D341Med (cell line): ENCODE data around the gene CBFA2T3.
"Not testable (repeated sequence)": the region's sequence is repeated elsewhere in the genome, so short reads cannot be mapped to it uniquely, and the experiment has no call there.

ENCODE experiments used
- DNase-seq: peaks from one replicate; pipeline ENCODE4 v3.0.0; 2012; ENCODE audit warnings: low spot score

CBFA2T3 gene

DNA sequence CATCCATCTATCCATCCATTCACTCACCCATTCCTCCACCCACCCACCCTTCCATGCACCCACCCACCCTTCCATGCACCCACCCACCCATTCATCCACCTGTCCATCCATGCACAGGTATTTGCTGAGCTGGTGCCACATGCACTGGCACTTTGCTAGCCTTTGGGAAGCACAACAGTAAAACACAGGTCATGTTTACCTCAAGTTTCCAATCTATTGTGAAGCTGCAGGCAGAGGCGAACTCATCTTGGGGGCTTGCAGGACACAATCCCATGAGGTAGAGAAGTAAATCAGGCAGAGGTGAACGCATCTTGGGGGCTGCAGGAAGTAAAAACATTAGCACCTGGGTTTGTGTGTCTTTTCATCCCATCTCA is 35.6 kb upstream of the CBFA2T3 start:
- DNase-seq, result no peak

DNA sequence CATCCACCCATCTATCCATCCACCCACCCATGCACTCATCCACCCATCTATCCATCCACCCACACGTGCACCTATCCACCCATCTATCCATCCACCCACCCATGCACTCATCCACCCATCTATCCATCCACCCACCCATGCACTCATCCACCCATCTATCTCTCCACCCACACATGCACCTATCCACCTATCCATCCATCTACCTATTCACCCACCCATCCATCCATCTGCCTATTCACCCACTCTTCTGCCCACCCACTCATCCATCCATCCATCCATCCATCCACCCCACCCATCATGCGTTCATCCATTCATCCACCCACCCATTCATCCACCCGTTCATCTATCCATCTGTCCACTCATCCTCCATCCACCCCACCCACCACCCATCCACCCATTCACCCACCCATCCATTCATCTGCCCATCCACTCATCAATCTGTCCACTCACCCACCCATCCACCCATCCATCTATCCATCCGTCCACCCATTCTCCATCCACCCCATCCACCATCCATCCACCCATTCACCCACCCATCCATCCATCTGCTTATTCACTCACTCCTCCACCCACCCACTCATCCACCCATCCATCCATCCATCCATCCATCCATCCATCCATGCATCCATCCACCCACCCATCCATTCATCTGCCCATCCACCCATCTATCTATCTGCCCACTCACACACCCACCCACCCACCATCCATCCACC is 35.1 kb upstream of the CBFA2T3 start:
- no peak for DNase-seq

DNA sequence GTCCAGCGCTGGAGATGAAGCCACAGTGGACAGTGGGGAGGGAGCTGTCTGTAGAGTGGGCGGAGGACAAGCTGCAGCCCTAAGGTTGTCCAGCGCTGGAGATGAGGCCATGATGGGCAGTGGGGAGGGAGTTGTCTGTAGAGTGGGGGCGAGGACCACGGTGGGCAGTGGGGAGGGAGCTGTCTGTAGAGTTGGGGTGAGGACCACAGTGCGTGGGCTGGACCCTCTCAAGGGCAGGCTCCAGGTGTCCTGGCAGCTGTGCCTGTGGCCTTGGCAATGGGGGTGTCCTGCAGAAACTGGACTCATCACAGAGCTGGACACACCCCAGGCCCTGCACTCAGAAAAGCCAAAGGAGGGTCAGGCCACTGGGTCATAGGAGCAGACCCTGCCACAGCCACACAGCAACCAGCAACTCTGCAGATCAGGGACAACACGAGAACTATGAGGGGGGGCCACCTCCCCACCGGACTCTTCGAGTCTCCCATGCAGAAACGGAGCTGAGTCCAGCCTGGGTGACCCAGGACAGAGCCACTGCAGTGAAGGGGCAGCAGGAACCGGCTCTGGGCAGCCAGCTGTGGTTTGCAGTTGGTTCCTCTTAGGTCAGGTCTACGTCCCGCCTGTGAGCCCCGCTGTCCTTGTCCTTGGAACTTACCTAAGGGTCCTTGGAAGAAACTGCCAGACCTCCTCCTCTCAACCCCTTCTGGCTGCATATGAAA is 33.4 kb upstream of the CBFA2T3 start:
- DNase-seq, result no peak

DNA sequence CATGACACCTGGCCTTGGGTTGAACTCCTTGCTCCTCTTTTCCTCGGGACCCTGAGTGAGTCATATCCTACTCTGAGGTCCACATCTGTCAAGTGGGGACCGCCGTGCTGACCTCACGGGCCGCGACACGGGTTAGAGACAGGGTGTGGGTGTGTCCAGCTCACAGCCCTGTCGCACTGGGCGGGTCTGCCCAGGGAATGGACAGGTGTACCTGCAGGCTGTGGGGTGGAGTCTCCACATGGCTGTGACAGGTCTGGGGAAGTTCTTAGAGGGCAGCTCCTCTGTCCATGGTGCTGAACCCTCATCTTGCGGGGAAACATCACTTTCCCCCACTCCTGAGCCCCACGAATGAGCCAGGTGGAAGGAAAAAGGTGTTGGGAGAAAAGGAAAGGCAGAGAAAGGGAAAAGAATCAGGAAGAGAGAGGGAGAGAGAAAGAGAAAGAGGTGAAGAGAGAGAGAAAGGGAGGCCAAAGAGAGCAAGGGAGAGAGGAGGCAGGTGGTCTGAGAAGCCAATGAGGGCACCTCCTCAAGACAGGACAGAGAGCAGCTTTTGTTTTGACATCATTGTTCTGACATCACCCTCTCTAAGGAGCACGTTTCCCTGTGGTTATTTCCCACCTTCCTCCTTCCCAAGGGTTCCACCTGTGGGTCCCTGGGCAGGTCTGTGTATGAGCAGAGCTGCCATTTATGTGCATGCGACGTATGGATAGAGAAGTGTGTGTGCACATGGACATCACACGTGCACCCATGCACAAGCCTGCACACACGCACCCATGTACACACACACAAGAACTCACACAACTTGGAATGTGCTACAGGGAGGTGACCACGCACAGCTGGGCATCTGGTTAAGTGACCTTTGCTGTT is 32.6 kb upstream of the CBFA2T3 start:
- no peak for DNase-seq

DNA sequence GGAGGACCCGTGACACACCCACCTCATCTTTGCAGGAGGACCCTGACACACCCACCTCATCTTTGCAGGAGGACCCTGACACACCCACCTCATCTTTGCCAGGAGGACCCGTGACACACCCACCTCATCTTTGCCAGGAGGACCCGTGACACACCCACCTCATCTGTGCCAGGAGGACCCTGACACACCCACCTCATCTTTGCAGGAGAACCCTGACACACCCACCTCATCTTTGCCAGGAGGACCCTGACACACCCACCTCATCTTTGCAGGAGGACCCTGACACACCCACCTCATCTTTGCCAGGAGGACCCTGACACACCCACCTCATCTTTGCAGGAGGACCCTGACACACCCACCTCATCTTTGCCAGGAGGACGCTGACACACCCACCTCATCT is 31.8 kb upstream of the CBFA2T3 start:
- DNase-seq, result not testable (repeated sequence)

DNA sequence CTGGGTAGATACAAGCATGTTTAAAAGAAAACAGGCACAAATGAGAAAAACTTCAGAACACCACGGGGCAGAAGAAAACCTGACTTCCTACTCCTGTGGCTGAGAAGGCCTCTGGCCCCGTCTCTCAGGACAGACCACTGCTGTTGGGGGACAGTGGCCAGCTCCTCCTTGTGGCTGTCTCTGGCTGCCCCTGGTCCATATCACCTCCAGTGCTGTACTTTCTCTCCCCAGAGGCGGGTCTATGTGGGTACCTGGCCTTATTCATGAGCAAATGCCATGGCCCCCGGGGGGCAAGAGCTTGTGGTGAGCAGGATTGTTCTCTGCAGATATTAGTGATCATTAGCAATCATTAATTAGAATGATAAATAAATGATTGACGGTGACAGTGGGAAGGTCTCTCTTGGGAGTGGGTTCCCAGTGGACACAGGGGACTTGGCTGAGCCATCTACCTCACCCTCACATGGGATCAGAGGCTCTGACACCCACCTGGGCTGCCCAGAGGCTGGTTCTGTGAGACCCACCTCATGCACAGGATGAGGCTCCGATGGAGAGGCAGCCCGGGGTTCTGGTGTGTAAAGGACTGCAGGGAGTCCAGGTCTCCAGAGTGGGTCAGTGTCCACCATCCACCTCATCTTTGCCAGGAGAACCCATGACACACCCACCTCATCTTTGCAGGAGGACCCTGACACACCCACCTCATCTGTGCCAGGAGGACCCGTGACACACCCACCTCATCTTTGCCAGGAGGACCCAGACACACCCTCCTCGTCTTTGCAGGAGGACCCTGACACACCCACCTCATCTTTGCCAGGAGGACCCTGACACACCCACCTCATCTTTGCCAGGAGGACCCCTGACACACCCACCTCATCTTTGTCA is 30.6 kb upstream of the CBFA2T3 start:
- no peak for DNase-seq

DNA sequence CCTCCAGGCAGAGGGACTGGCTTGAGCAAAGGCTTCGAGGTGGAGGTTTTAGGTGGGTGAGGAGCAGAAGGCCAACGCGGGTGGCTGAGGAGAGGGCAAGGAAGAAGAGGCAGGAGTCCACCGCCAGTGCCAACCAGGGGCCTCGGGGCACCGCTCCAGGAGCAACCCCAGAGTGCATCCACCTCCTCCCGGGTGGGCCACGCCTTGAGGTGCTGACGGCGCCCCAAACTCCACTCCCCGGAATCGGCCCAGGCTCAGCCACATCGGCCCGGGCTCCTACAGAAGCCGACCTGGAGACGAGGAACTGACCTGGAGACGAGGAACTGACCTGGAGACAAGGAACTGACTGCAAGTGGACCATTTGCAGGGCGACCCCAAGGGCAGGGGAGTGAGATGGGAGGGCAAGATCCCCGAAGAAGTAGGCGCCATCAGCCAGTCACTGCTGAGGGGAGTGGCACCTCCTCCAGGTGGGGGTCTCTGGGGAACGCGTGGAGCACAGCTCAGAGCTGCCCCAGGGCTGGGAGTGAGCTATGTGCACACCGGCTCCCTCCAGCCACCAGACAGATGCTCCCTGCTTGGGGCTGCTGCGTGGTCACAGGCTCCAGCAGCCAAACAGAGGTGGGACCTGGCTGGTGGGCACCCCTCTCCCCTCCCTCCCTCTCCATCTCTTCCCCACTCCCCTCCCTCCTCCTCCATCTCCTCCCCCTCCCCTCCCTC is 29.2 kb upstream of the CBFA2T3 start:
- DNase-seq, result no peak

DNA sequence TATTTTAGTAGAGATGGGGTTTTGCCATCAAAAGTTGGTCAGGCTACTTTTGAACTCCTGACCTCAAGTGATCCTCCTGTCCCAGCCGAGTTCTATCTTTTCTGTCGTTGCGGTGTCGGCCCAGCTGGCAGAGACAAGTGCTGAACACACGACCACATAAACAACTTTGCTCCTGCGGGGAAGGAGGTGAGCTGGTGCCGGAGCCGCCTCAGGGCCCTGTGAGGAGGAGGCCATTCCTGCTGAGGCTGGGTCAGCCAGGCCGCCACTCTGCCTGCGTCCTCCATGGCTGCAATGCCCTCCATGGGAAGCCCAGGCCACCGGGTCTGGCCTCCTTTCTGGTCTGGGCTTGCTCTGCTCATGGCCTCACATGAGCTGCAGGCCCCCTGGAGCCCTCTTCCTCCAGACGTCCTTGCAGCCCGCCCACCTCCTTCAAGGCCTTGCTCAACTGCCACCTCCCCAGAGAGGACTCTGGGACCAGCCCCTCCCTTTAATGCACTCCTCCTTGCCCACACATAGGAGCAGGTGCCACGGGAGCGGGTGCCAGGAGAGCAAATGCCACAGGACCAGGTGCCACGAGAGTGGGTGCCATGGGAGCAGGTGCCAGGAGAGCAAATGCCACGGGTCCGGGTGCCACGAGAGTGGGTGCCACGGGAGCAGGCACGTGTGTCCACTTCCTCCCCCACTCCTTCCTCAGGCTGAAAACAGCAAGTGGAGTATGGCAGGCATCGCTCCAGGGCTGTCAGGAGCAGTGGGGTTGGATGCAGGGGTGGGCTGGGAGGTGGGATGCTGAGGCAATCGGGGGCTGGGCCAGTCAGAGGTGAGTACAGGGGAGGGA is 28.4 kb upstream of the CBFA2T3 start:
- no peak for DNase-seq

DNA sequence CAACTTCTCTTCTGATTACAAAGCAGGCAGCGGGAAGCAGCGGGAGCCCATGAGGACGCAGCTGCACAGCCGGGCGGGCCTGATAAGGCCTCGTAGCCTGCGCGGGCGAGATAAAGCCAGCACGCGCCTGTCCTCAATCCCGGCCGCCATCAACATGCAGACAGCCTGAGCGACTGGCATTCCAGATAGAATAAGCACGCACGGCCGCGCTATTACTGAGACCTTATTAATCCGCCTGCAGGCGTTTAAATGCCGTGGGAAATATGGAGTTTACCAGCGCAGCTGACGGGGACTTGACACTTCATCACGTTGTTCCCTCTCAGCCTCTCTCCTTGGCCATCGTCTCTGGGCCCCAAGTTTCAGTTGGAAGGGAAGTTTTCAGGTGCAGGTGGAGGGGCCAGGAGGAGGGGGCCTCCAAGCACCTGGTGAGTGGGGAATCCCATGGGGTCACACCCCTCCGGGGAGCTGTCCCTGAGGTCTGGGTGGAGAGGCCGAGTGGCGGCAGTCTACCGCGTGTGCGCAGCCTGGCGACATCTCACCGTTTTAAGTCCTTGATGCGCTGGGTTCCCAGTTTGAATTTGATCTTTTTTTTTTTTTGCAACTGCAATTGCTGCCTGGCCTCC is 27.3 kb upstream of the CBFA2T3 start:
- DNase-seq, result peak; percentile 68

DNA sequence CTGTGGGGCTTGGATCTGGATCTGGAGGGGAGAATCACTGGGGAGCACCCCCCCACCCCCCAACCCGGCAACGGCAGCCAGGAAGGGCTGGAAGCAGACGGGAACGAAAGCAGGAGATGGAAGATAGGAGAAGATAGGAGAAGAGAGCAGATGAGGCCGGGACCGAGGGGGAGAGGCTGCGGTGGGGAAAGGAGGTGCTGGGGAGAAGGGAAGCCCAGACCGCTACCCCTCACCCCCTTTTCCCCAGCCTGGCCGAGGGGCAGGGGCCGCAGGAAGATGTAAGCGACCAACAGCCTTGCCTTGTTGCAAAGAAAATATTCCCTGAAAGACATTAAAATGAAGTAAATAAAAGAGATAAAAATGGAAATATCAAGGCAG is 26.8 kb upstream of the CBFA2T3 start:
- DNase-seq, result no peak

DNA sequence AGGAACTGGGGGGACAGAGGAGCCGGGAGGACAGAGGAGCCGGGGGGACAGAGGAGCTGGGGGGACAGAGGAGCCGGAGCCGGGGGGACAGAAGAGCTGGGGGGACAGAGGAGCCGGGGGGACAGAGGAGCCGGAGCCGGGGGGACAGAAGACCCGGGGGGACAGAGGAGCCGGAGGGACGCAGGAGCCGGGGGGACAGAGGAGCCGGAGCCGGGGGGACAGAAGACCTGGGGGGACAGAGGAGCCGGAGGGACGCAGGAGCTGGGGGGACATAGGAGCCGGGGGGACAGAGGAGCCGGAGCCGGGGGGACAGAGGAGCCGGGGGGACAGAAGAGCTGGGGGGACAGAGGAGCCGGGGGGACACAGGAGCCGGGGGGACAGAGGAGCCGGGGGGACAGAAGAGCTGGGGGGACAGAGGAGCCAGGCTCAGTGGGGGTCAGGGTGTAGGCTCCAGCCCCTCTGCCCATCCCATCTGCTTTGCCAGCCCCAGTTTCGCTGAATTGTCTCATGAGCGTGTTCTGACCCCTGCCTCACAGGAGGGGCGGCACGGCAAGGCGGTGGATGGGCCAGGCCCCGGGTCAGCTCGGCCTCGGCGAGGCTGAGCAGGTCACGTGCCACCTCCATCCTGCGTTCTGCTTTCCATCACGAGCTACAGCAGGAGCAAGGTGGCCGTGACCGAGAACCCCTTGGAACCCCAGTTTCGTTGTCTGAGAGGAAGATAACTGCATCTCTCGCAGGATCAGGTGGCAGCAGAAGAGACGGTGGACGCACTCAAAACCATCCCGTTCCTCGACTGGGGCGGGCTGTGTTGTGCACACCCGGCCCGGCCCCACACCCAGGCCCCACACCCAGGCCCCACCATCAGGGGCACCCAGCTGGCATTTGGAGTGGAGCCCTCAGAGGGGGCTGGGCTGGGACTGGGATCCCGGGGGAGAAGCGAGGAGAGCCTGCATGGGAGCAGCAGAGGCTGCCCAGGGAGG is 26.1 kb upstream of the CBFA2T3 start:
- DNase-seq, result no peak

DNA sequence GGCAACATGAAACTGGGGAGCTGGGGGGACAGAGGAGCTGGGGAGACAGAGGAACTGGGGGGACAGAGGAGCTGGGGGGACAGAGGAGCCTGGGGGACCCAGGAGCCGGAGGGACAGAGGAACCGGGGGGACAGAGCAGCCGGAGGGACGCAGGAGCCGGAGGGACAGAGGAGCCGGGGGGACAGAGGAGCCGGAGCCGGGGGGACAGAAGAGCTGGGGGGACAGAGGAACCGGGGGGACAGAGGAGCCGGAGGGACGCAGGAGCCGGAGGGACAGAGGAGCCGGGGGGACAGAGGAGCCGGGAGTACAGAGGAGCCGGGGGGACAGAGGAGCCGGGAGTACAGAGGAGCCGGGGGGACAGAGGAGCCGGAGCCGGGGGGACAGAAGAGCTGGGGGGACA is 25.1 kb upstream of the CBFA2T3 start:
- DNase-seq, result not testable (repeated sequence)

DNA sequence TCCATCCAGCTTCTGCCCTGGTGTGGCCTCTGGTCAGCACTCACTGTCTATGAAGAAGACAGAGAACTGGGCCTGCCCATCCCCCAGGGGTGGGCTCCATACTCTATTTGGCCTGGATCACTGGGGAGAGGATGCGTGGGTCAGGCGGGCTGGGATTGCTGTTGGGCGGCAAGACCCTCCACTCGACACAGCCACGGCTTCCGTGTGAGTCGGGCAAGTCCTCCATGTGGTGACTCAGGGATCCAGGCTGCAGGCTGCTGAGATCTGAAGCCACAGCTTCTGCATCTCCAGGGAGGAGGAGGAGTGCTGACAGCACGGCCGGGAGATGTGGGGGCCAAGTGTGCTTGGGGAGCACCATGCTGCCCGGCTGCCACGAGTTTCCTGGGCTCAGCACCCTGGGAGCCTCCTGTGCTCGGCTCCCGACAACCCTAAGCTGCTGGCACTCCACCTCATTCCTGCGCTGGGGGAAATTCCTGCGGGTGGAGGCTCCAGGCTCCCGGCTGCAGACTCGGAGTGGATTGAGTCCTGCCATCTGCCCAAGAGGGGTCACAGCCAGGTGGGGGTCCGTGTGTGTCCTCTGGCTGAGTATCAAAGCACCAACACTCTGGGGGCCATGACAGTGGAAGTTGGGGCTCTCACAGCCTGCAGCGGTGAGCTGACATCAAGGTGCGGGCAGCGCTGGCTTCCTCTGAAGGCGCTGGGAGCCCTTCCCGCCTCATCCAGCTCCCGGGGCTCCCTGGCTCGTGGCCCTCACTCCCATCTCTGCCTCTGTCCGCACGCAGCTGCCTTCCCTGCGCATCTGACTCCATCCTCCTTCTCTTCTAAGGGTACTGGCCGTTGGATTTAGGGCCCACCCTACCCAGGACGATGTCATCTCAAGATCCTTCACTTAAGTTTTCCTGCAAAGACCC is 24.4 kb upstream of the CBFA2T3 start:
- DNase-seq, result no peak

DNA sequence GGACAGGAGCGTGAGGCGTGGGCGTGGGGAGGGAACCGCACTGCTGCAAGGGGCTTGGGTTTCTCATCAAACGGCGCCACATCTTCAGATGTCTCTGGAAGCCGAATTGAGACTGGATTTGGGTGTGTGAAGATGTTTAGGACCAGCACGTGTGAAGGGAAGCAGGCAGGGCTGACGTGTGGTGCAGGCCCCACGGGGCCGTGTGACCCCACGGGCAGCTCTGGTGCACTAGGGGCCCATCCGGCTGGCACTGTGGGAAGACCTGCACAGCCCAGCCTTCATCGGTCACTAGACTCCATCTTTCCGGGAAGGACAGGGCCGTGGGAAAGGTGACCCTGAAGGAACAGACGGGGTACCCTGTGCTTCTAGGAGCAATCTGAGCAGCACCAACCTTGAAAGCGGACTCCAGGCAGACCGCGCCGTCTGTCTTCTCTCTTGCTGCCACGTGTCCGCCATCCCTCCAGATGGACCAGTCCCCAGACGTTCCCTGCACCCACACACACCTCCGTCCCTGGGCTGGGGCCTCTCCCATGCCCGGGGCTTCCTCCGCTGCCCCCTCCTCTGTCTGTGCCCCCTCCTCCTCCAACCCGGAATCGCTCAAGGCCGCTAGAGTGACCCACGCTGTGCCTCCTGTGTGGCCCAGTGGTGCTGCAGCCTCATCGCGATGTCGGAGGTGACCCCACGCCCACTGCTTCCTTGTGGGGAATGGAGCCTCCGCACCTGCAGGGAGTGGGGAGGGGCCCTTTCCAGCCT is 23.4 kb upstream of the CBFA2T3 start:
- no peak for DNase-seq

DNA sequence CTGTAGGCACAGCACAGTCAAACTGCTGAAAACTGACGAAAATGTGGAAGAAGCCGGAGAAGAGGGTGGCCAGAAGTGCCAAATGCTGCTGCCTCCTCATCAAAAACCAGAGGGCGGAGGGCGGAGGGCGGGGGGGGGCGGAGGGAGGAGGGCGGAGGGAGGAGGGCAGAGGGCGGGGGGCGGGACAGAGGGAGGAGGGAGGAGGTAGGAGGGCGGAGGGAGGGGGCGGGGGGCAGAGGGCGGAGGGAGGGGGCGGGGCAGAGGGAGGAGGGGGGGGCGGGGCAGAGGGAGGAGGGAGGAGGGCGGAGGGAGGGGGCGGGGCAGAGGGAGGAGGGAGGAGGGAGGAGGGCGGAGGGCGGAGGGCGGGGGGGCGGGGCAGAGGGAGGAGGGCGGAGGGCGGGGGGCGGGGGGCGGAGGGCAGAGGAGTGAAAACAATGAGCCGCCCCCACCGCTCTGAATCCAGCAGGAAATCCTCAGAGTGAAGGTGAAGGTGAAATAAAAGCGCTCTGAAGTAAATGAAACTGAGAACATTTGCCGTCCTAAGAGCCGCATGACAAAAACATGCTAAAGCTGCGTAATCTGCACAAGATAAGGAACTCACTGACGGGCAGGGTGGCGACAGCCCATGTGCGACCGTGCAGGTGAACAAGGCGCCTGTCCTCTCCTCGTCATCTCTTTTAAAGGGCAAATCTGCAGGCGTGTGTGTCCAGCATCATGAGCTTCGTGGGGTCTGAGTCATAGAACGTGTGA is 22.6 kb upstream of the CBFA2T3 start:
- no peak for DNase-seq
